Osteoblast (primary cell): ENCODE measurements around the gene ING5. TPM values are rescaled to one million over a fixed set of nuclear protein-coding genes. Genes with fewer than 3 reads are reported as not detected.

Experiments used
- DNase-seq: peaks from one replicate; pipeline ENCODE4 v3.0.0; 2011; ENCODE audit warnings: low spot score, mixed read lengths; ENCODE audit not compliant: insufficient read length; ENCODE audit errors: missing footprints
- H2AFZ ChIP-seq: 2 replicates; pipeline ENCODE4 v1.6.0; 2011; ENCODE audit warnings: mild to moderate bottlenecking, low read length
- H3K27ac ChIP-seq: 2 replicates; pipeline ENCODE4 v1.5.1; 2011; ENCODE audit warnings: mild to moderate bottlenecking, low read depth, low read length, moderate library complexity
- H3K27me3 ChIP-seq: 2 replicates; pipeline ENCODE4 v1.6.0; 2012; ENCODE audit warnings: mild to moderate bottlenecking, control low read depth, inconsistent platforms, low read length, moderate library complexity; ENCODE audit not compliant: insufficient read depth
- H3K36me3 ChIP-seq: 2 replicates; pipeline ENCODE4 v1.5.1; 2011; ENCODE audit warnings: mild to moderate bottlenecking, low read length, control low read depth, moderate library complexity; ENCODE audit not compliant: insufficient read depth
- H3K4me1 ChIP-seq: 2 replicates; pipeline ENCODE4 v1.5.1; 2011; ENCODE audit warnings: mild to moderate bottlenecking, low read length, control low read depth, moderate library complexity; ENCODE audit not compliant: insufficient read depth
- H3K4me2 ChIP-seq: 2 replicates; pipeline ENCODE4 v1.6.0; 2011; ENCODE audit warnings: mild to moderate bottlenecking, low read length; ENCODE audit not compliant: insufficient read depth
- H3K4me3 ChIP-seq: fragments of 200-600 bp; sonication (generic); 3 replicates; pipeline ENCODE4 v1.5.1; 2012; ENCODE audit warnings: mild to moderate bottlenecking, low read length, inconsistent platforms; ENCODE audit not compliant: insufficient read depth
- H3K79me2 ChIP-seq: 2 replicates; pipeline ENCODE4 v1.6.0; 2012; ENCODE audit warnings: mild to moderate bottlenecking, low read length, control low read depth, inconsistent platforms; ENCODE audit not compliant: insufficient read depth
- H3K9me3 ChIP-seq: 2 replicates; pipeline ENCODE4 v1.5.1; 2011; ENCODE audit warnings: low read depth, low read length, control low read depth
- H4K20me1 ChIP-seq: 2 replicates; pipeline ENCODE4 v1.6.0; 2012; ENCODE audit warnings: mild to moderate bottlenecking, low read length, control low read depth; ENCODE audit not compliant: insufficient read depth
- total RNA-seq: library from RNA; depleted of rRNA; stranded (reverse); fragments of >200 nt; gene quantifications from 2 replicates; pipeline ENCODE4 v1.2.3, GENCODE V29; 2012
- TF ChIP-seq, protein P1 (sequence below): IDR thresholded peaks from 2 replicates; pipeline ENCODE4 v1.5.1; 2011; ENCODE audit warnings: mild to moderate bottlenecking, low read depth, low read length, moderate library complexity; ENCODE audit errors: extremely low read depth

ING5 gene
- total RNA-seq, 1 donor = 16.6 TPM

DNA sequence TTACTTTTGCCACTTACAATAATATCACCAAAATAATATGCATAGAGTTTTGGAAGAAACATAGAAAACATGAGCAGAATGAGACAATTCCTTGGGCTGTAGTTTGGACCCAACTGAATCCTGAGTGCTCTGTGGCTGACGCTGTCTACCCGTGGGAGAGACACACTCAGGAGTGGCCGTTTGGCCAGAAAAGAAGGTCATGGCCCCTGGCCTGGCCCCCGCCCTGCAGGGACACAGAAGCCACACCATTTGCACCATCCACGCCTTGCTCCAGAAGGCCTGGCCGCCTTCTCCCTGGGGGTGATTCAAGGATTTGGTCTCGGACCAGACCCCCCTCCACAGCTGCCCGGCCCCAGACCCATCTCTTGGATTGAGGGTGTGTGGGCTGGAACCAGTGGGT, 26.2 kb downstream of the ING5 start:
- TF ChIP-seq, protein P1, sequence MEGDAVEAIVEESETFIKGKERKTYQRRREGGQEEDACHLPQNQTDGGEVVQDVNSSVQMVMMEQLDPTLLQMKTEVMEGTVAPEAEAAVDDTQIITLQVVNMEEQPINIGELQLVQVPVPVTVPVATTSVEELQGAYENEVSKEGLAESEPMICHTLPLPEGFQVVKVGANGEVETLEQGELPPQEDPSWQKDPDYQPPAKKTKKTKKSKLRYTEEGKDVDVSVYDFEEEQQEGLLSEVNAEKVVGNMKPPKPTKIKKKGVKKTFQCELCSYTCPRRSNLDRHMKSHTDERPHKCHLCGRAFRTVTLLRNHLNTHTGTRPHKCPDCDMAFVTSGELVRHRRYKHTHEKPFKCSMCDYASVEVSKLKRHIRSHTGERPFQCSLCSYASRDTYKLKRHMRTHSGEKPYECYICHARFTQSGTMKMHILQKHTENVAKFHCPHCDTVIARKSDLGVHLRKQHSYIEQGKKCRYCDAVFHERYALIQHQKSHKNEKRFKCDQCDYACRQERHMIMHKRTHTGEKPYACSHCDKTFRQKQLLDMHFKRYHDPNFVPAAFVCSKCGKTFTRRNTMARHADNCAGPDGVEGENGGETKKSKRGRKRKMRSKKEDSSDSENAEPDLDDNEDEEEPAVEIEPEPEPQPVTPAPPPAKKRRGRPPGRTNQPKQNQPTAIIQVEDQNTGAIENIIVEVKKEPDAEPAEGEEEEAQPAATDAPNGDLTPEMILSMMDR = no peak
- peak; percentile 87 for DNase-seq
- H3K27ac ChIP-seq = no peak overlapping the region

DNA sequence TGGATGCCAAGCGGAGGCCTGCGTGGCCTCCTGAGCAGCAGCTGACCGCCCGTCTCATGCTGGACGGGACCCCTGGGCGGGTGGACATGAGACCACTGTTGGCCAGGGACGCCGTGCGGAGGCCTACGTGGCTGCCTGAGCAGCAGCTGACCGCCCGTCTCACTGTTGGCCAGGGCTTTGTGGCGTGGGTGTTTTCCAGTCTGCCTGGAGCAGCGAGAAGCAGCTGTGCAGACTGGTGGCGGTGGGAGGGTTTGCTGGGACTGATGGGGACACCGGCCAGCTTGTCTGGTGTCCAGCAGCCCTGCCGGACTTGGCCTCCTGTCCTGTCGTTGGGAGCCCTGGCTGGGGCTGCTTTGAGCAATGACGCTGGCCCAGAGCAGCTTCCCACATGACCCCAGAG, 26.8 kb downstream of the ING5 start:
- Histone ChIP-seq H3K36me3 (peaks cover under 1% of the 10 kb centered on the region), H4K20me1 (no peaks in the 10 kb centered on the region), H3K4me2 (no peak overlapping the region), H3K4me1 (no peaks in the 10 kb centered on the region), H3K79me2 (no peaks in the 10 kb centered on the region), H3K4me3 (no peak overlapping the region), H3K27ac (no peak overlapping the region), H3K9me3 (no peaks in the 10 kb centered on the region), H3K27me3 (no peaks in the 10 kb centered on the region), H2AFZ (no peak overlapping the region)
- TF ChIP-seq, protein P1 = no peak
- no peak for DNase-seq

More for the DNA sequence above, 26.2 kb downstream of the ING5 start:
- Histone ChIP-seq H3K27me3 (no peaks in the 10 kb centered on the region), H2AFZ (no peak overlapping the region), H3K36me3 (peaks cover 6% of the 10 kb centered on the region), H3K4me2 (no peak overlapping the region), H3K4me3 (no peak overlapping the region), H3K79me2 (no peaks in the 10 kb centered on the region), H3K9me3 (peaks cover 4% of the 10 kb centered on the region), H3K4me1 (no peaks in the 10 kb centered on the region), H4K20me1 (no peaks in the 10 kb centered on the region)

DNA sequence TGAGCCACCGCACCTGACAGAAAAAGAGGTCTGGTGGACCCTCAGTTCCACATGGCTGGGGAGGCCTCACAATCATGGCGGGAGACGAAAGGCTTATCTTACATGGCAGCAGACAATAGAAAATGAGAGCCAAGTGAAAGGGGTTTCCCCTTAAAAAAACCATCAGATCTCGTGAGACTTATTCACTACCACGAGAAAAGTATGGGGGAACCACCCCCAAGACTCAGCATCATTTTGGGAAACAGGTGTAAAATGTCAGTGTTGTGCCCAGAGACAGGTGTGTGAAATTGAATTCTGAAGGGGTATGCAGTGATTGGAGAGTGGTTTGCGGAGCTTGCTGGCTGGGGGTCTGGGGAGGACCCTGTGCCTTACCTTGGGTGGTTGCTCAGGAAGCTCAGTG, 28.0 kb downstream of the ING5 start:
- peak; percentile 30 for DNase-seq
- H3K27me3 ChIP-seq = no peaks in the 10 kb centered on the region
- no peaks in the 10 kb centered on the region for H4K20me1 ChIP-seq
- H3K79me2 ChIP-seq = peaks cover 3% of the 10 kb centered on the region
- no peaks in the 10 kb centered on the region for H3K36me3 ChIP-seq
- TF ChIP-seq, protein P1 = no peak
- H3K4me1 ChIP-seq = peaks cover 3% of the 10 kb centered on the region
- no peak overlapping the region for H2AFZ ChIP-seq
- H3K4me2 ChIP-seq = no peak overlapping the region
- no peak overlapping the region for H3K4me3 ChIP-seq
- no peak overlapping the region for H3K27ac ChIP-seq
- no peaks in the 10 kb centered on the region for H3K9me3 ChIP-seq

DNA sequence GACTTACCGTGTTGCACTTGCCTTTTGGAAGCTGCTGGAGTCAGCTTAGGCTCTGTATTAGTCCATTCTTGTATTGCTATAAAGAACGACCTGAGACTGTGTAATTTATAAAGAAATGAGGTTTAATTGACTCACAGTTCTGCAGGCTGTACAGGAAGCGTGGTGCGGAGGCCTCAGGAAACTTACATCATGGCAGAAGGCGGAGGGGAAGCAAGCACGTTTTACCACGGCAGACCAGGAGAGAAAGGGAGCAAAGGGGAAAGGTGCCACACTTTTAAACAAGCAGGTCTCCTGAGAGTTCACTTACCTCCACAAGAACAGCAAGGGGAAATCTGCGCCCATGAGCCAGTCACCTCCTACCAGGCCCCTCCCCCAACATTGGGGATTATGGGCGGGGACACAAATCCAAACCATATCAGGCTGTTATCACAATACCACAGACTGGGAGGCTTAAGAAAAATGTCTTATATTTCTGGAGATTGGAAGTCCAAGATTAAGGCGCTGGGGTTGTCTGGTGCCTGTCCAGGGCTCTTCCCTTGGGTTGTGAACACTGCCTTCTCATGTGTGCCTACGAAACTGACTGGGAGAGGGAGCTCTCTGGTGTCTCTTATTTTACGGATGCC, 28.9 kb downstream of the ING5 start:
- Histone ChIP-seq H3K79me2 (peaks cover 7% of the 10 kb centered on the region), H3K36me3 (no peaks in the 10 kb centered on the region), H3K4me3 (no peak overlapping the region), H3K4me2 (no peak overlapping the region), H3K4me1 (peaks cover 3% of the 10 kb centered on the region), H4K20me1 (no peaks in the 10 kb centered on the region), H3K9me3 (no peaks in the 10 kb centered on the region), H3K27ac (no peak overlapping the region), H3K27me3 (no peaks in the 10 kb centered on the region), H2AFZ (no peak overlapping the region)
- TF ChIP-seq, protein P1 = no peak
- DNase-seq = peak; percentile 14
